ENCODE measurements around the gene SAGE1. TPM values are rescaled to one million over a fixed set of nuclear protein-coding genes. Genes with fewer than 3 reads are reported as not detected.
A peak's percentile ranks its signal among the peaks of the same experiment; 100 is the strongest.

SAGE1 gene
- total and polyA plus RNA-seq, 9 of the 15 experiments (the other 6 are each of a cell fraction or from before 2014, with no cell fraction given), result 14.6 to 79.2 (median 29.3) TPM

DNA sequence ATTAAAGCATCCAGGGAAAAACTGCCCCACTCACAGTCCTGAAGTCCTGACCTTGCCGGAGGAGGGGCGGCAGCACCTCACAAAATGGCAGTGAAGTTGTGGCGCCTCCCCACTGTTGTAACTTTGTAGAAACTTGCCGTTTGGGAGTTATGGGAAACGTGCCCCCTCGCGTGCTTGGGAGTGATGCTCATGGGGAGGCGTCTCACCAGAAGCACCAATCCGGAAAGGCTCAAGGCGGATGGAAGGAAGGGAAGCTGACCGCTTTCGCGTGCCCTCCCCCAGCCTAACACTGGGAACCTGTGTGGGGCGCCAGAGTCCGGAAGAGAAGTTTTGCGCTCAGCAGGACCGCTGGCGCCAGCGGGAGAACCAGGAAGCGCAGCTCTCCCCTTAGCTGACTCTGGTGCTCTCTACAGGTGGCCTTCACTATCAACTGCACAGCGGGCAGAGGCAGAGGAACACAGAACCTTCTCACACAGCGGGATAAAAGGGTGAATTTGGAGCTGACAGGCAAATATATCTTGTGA lies at the start of gene SAGE1, which contains the start of gene CT45A10 (continued):
- TF ChIP-seq ZNF518B (CRISPR knock-in tag; IDR thresholded peaks at IDR 0.05), result no peak
- TF ChIP-seq ZNF511 (CRISPR knock-in tag; IDR thresholded peaks at IDR 0.05), result no peak
- no peak for TF ChIP-seq ZSCAN29 (IDR thresholded peaks at IDR 0.05)
- TF ChIP-seq POLR2A (conservative IDR thresholded peaks at IDR 0.05), result peak; percentile 87
- TF ChIP-seq GATAD2A (IDR thresholded peaks at IDR 0.05), result no peak
- TF ChIP-seq SMARCA5 (IDR thresholded peaks at IDR 0.05), result no peak
- no peak for TF ChIP-seq FOXM1 (IDR thresholded peaks at IDR 0.05; ENCODE audit: low read depth)
- TF ChIP-seq FOXM1 (CRISPR knock-in tag; IDR thresholded peaks at IDR 0.05; ENCODE audit: low read depth), result no peak
- no peak for TF ChIP-seq NEUROD1 (IDR thresholded peaks at IDR 0.05; ENCODE audit: borderline replicate concordance, low read depth, low read length, partially characterized antibody)
- no peak for TF ChIP-seq FOXJ2 (tag; IDR thresholded peaks at IDR 0.05)
- TF ChIP-seq ZNF644 (tag; IDR thresholded peaks at IDR 0.05; ENCODE audit: low read depth), result no peak
- no peak for TF ChIP-seq ZNF707 (CRISPR knock-in tag; conservative IDR thresholded peaks at IDR 0.05)
- peak; percentile 27; the same call in 1 of the 2 replicates for TF ChIP-seq HCFC1 (IDR thresholded peaks at IDR 0.05; ENCODE audit: low read depth, low read length)
- TF ChIP-seq PCBP1 (IDR thresholded peaks at IDR 0.05; ENCODE audit: low read depth, low read length, poor library complexity, severe bottlenecking), result no peak
- TF ChIP-seq, protein P1, sequence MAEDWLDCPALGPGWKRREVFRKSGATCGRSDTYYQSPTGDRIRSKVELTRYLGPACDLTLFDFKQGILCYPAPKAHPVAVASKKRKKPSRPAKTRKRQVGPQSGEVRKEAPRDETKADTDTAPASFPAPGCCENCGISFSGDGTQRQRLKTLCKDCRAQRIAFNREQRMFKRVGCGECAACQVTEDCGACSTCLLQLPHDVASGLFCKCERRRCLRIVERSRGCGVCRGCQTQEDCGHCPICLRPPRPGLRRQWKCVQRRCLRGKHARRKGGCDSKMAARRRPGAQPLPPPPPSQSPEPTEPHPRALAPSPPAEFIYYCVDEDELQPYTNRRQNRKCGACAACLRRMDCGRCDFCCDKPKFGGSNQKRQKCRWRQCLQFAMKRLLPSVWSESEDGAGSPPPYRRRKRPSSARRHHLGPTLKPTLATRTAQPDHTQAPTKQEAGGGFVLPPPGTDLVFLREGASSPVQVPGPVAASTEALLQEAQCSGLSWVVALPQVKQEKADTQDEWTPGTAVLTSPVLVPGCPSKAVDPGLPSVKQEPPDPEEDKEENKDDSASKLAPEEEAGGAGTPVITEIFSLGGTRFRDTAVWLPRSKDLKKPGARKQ (CRISPR knock-in tag; IDR thresholded peaks at IDR 0.05), result no peak
